ENCODE measurements around the gene STAU1. TPM values are rescaled to one million over a fixed set of nuclear protein-coding genes. Genes with fewer than 3 reads are reported as not detected.
A peak's percentile ranks its signal among the peaks of the same experiment; 100 is the strongest.

STAU1 gene, protein sequence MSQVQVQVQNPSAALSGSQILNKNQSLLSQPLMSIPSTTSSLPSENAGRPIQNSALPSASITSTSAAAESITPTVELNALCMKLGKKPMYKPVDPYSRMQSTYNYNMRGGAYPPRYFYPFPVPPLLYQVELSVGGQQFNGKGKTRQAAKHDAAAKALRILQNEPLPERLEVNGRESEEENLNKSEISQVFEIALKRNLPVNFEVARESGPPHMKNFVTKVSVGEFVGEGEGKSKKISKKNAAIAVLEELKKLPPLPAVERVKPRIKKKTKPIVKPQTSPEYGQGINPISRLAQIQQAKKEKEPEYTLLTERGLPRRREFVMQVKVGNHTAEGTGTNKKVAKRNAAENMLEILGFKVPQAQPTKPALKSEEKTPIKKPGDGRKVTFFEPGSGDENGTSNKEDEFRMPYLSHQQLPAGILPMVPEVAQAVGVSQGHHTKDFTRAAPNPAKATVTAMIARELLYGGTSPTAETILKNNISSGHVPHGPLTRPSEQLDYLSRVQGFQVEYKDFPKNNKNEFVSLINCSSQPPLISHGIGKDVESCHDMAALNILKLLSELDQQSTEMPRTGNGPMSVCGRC
- polyA plus RNA-seq (2011; rRNA removed): 75.4 and 80.7 TPM in 2 replicates
- 69.8 and 72.7 TPM in 2 replicates for polyA minus RNA-seq (2011; rRNA and poly(A)+ RNA removed)

DNA sequence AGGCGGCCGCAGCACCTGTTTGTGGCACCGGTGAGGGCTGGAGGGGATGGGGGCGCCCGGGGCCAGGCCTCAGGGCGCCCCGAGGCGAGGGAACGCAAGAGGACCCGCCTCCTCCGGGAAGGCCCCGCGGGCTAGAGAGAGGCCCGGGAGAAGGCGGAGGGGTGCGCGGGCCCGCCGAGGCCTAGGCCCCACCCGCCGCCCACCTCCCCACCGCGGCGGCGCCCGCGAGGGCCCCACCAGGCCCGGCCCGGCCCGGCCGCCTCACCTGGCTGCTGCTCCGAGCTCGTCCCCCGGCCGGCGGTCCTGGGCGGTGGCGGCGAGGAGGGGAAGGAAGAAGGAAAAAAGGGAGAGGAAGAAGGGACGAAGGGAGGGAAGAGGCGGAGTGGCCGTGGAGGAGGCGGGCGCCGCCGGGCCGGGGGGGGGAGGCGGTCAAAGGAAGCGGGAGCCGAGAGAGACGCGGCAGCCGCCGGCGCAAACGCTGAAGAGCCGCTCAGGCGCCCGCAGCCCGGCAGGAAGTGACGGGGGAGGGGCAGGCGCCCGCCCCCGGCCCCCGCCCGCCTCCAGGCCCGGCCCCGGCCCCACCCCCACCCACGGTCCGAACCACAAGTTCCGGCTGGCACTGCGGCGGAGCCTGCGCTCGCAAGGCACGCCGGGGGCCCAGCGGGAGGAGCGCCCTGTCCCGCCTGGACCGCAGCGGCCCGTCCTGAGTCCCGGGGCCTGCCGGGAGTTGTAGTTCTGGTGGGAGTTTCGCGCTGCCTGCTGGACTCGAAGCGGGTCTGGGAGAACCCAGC is at the start of gene STAU1:
Gene STAU1 (minus strand): TSS at position 484 of the 791 bp plus-strand sequence. CDS start 22,133 bp downstream, outside the sequence.
- CTCF ChIA-PET: interaction anchor here (1.2 to 2.1 kb wide), 2 partner anchors 29 kb away, joined by 7 to 12 read pairs; no protein-coding TSS in a partner anchor
- Histone ChIP-seq H3K27me3 (ENCODE audit: control insufficient read depth, insufficient read depth, low read length) (no peaks in the 10 kb centered on the region), H3K27ac (ENCODE audit: low read depth, low read length) (no peak within 1 kb of the TSS), H3K9me3 (ENCODE audit: control insufficient read depth, insufficient read depth, low read length) (no peaks in the 10 kb centered on the region; the same call in 1 of the 2 replicates), H3K4me3 (ENCODE audit: low read depth, low read length) (peak within 1 kb of the TSS; percentile 82)
- TF ChIP-seq CTCF (IDR thresholded peaks at IDR 0.05; ENCODE audit: low read depth, low read length): no peak
- POLR2A ChIA-PET: no interaction called here
- DNase-seq (ENCODE audit: low read depth, low spot score): peak; percentile 89

- no peak for DNase-seq (ENCODE audit: low read depth, low spot score)
- ChIA-PET CTCF (interaction anchor here (1.5 to 2.2 kb wide), 2 partner anchors 9 to 21 kb away, joined by 4 to 26 read pairs; no protein-coding TSS in a partner anchor), POLR2A (no interaction called here)
- Histone ChIP-seq H3K4me3 (ENCODE audit: low read depth, low read length) (no peak overlapping the region), H3K9me3 (ENCODE audit: control insufficient read depth, insufficient read depth, low read length) (no peaks in the 10 kb centered on the region), H3K27me3 (ENCODE audit: control insufficient read depth, insufficient read depth, low read length) (no peaks in the 10 kb centered on the region), H3K27ac (ENCODE audit: low read depth, low read length) (no peak overlapping the region)
- TF ChIP-seq CTCF (IDR thresholded peaks at IDR 0.05; ENCODE audit: low read depth, low read length): no peak
Observed at GRCh38 chr20:49237531-49237930, 49.4 kb upstream of the STAU1 start.

GRCh38 chr20:49236301-49236700 is 48.2 kb upstream of the STAU1 start:
- H3K27ac ChIP-seq (ENCODE audit: low read depth, low read length): no peak overlapping the region
- CTCF ChIA-PET: interaction anchor here (1.5 kb wide), 1 partner anchor 20 kb away, joined by 4 read pairs; no protein-coding TSS in a partner anchor

DNA sequence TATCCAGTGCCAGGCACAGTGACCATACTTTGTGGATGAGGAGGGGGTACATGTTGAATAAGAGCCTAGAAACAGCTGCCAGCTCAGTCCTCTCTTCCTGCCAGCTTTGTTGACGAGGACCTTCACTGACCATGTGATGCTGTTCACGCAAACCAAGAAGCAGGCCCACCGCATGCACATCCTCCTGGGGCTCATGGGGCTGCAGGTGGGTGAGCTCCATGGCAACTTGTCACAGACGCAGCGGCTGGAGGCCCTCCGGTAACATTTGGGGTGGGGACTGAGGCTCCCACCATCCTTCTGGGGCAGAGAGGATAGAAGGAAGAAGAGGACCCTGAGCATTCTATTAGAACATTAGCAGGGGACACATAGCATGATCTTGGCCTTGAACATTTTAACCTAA is 46.7 kb upstream of the STAU1 start:
- TF ChIP-seq CTCF (IDR thresholded peaks at IDR 0.05; ENCODE audit: low read depth, low read length): no peak
- Histone ChIP-seq H3K27me3 (ENCODE audit: control insufficient read depth, insufficient read depth, low read length) (no peaks in the 10 kb centered on the region), H3K9me3 (ENCODE audit: control insufficient read depth, insufficient read depth, low read length) (no peaks in the 10 kb centered on the region), H3K27ac (ENCODE audit: low read depth, low read length) (no peak overlapping the region), H3K4me3 (ENCODE audit: low read depth, low read length) (no peak overlapping the region)
- no peak for DNase-seq (ENCODE audit: low read depth, low spot score)
- ChIA-PET CTCF (interaction anchor here (0.7 kb wide), 1 partner anchor 18 kb away, joined by 6 read pairs; no protein-coding TSS in a partner anchor), POLR2A (no interaction called here)

More at GRCh38 chr20:49236301-49236700, 48.2 kb upstream of the STAU1 start:
- no peaks in the 10 kb centered on the region for H3K27me3 ChIP-seq (ENCODE audit: control insufficient read depth, insufficient read depth, low read length)
- TF ChIP-seq CTCF (IDR thresholded peaks at IDR 0.05; ENCODE audit: low read depth, low read length): no peak
- DNase-seq (ENCODE audit: low read depth, low spot score): no peak
- no peak overlapping the region for H3K4me3 ChIP-seq (ENCODE audit: low read depth, low read length)
- no peaks in the 10 kb centered on the region for H3K9me3 ChIP-seq (ENCODE audit: control insufficient read depth, insufficient read depth, low read length)
- POLR2A ChIA-PET: no interaction called here

All from AG04450 (cell line).